IMR-90 (cell line): Measurements from ENCODE around the gene CSRNP3. TPM values are rescaled to one million over a fixed set of nuclear protein-coding genes. Genes with fewer than 3 reads are reported as not detected.

Experiments
- ATAC-seq: fragments of 200-7000 bp; cut with Tn5 transposase; 2 replicates; pipeline ENCODE4 v1.9.1; 2020; ENCODE audit warnings: low read depth, mild to moderate bottlenecking, moderate library complexity
- BruUV-seq: library from RNA; stranded (reverse); fragments of 400-500 nt; replicated peaks from 2 replicates; lab custom pipeline; 2021; lab: Mats Ljungman, UMichigan
- CTCF ChIA-PET: fragments of 300-600 bp; formaldehyde crosslinking; extraction: SDS; loops from one replicate; lab custom pipeline; 2021; ENCODE audit warnings: antibody characterized with exemption; lab: Yijun Ruan, JAX
- POLR2A ChIA-PET: fragments of 300-600 bp; sonication (Branson Sonifier 250); formaldehyde crosslinking; loops from one replicate; lab custom pipeline; 2022; ENCODE audit warnings: antibody characterized with exemption; ENCODE audit not compliant: unreplicated experiment; lab: Charles Lee
- DNase-seq: peaks from one replicate; pipeline ENCODE4 v3.0.0; 2013
- H2AFZ ChIP-seq: replicated peaks from 2 replicates; pipeline ENCODE3; 2013; ENCODE audit warnings: low read length, mild to moderate bottlenecking; ENCODE audit not compliant: poor library complexity
- H2AK5ac ChIP-seq: 2 replicates; pipeline ENCODE4 v1.6.1; 2013; ENCODE audit warnings: low read depth, low read length, inconsistent platforms
- H2AK9ac ChIP-seq: replicated peaks from 2 replicates; pipeline ENCODE3; 2013; ENCODE audit warnings: mild to moderate bottlenecking, low read depth, low read length, moderate library complexity; ENCODE audit not compliant: poor library complexity
- H2BK120ac ChIP-seq: 2 replicates; pipeline ENCODE4 v1.6.1; 2013; ENCODE audit warnings: low read depth, low read length, inconsistent platforms
- H2BK15ac ChIP-seq: 3 replicates; pipeline ENCODE4 v1.6.1; 2013; ENCODE audit warnings: low read depth, low read length, inconsistent platforms
- H2BK20ac ChIP-seq: 2 replicates; pipeline ENCODE4 v1.6.1; 2013; ENCODE audit warnings: low read depth, mild to moderate bottlenecking, inconsistent platforms, low read length, moderate library complexity
- H2BK5ac ChIP-seq: 2 replicates; pipeline ENCODE4 v1.6.1; 2013; ENCODE audit warnings: mild to moderate bottlenecking, low read depth, low read length, inconsistent platforms; ENCODE audit not compliant: poor library complexity, severe bottlenecking
- H3K14ac ChIP-seq: replicated peaks from 2 replicates; pipeline ENCODE4 v1.6.1; 2013; ENCODE audit warnings: low read depth, low read length, inconsistent platforms
- H3K18ac ChIP-seq: 2 replicates; pipeline ENCODE4 v1.6.1; 2013; ENCODE audit warnings: low read depth, low read length, control low read depth
- H3K23ac ChIP-seq: 2 replicates; pipeline ENCODE4 v1.6.1; 2013; ENCODE audit warnings: low read depth, low read length, inconsistent platforms
- H3K27ac ChIP-seq: 2 replicates; pipeline ENCODE4 v1.5.1; 2013; ENCODE audit warnings: mild to moderate bottlenecking, control low read depth, low read length; ENCODE audit not compliant: insufficient read depth
- H3K27me3 ChIP-seq: 2 replicates; pipeline ENCODE4 v1.6.1; 2013; ENCODE audit warnings: low read length; ENCODE audit not compliant: control insufficient read depth, insufficient read depth
- H3K36me3 ChIP-seq: 2 replicates; pipeline ENCODE4 v1.6.1; 2013; ENCODE audit warnings: low read length, mixed read lengths; ENCODE audit not compliant: control insufficient read depth, insufficient read depth
- H3K4ac ChIP-seq: 2 replicates; pipeline ENCODE4 v1.6.1; 2013; ENCODE audit warnings: low read depth, low read length, inconsistent platforms
- H3K4me1 ChIP-seq: 2 replicates; pipeline ENCODE4 v1.6.1; 2013; ENCODE audit warnings: low read length, mixed read lengths; ENCODE audit not compliant: control insufficient read depth, insufficient read depth
- H3K4me2 ChIP-seq: 2 replicates; pipeline ENCODE4 v1.6.1; 2013; ENCODE audit warnings: low read depth, mild to moderate bottlenecking, control low read depth, low read length, moderate library complexity
- H3K4me3 ChIP-seq: 2 replicates; pipeline ENCODE4 v1.5.1; 2013; ENCODE audit warnings: low read depth, mild to moderate bottlenecking, control low read depth, low read length, moderate library complexity; ENCODE audit not compliant: insufficient read depth
- H3K56ac ChIP-seq: 2 replicates; pipeline ENCODE4 v1.6.1; 2013; ENCODE audit warnings: low read length, inconsistent platforms; ENCODE audit not compliant: insufficient read depth; ENCODE audit errors: extremely low read depth
- H3K79me1 ChIP-seq, 2 experiments: 2 replicates each; pipeline ENCODE4 v1.6.1; 2013; ENCODE audit warnings: low read length in 2 of 2, inconsistent platforms in 1 of 2, low read depth in 1 of 2
- H3K9ac ChIP-seq: 2 replicates; pipeline ENCODE4 v1.6.1; 2013; ENCODE audit warnings: low read depth, low read length, control low read depth
- H3K9me1 ChIP-seq: 2 replicates; pipeline ENCODE4 v1.6.1; 2013; ENCODE audit warnings: low read length, inconsistent platforms; ENCODE audit not compliant: insufficient read depth
- H3K9me3 ChIP-seq: 2 replicates; pipeline ENCODE4 v1.6.1; 2013; ENCODE audit warnings: low read length; ENCODE audit not compliant: control insufficient read depth, insufficient read depth
- H4K20me1 ChIP-seq: 2 replicates; pipeline ENCODE4 v1.6.1; 2013; ENCODE audit warnings: low read length, inconsistent platforms; ENCODE audit not compliant: insufficient read depth
- H4K5ac ChIP-seq: 2 replicates; pipeline ENCODE4 v1.6.1; 2013; ENCODE audit warnings: mild to moderate bottlenecking, low read depth, low read length, control low read depth
- H4K8ac ChIP-seq, 2 experiments: 2 replicates each; pipeline ENCODE4 v1.6.1; 2013; ENCODE audit warnings: low read depth in 2 of 2, low read length in 2 of 2, control low read depth in 1 of 2, inconsistent platforms in 1 of 2
- H4K91ac ChIP-seq: 2 replicates; pipeline ENCODE4 v1.6.1; 2013; ENCODE audit warnings: low read depth, low read length, inconsistent platforms; ENCODE audit not compliant: insufficient read depth
- BHLHE40 ChIP-seq: fragments of 150-350 bp; IDR thresholded peaks from 2 replicates; pipeline ENCODE4 v1.6.1; 2016; ENCODE audit warnings: mild to moderate bottlenecking, low read depth, low read length
- CEBPB ChIP-seq: IDR thresholded peaks from 2 replicates; pipeline ENCODE4 v1.6.1; 2012; ENCODE audit warnings: low read depth, low read length, improper control_type of control experiment
- CHD1 ChIP-seq: IDR thresholded peaks from 2 replicates; pipeline ENCODE4 v1.6.1; 2012; ENCODE audit warnings: low read depth, low read length, improper control_type of control experiment
- CTCF ChIP-seq: conservative IDR thresholded peaks from 2 replicates; pipeline ENCODE4 v1.5.1; 2012; ENCODE audit warnings: mild to moderate bottlenecking, low read depth, low read length, improper control_type of control experiment
- ELK1 ChIP-seq: fragments of 150-350 bp; IDR thresholded peaks from 2 replicates; pipeline ENCODE4 v1.6.1; 2016; ENCODE audit warnings: low read depth, mild to moderate bottlenecking, low read length, moderate library complexity, borderline replicate concordance
- FOS ChIP-seq: fragments of 150-350 bp; IDR thresholded peaks from 2 replicates; pipeline ENCODE4 v1.6.1; 2016; ENCODE audit warnings: low read depth, low read length
- MAFK ChIP-seq: IDR thresholded peaks from 2 replicates; pipeline ENCODE4 v1.6.1; 2012; ENCODE audit warnings: low read depth, low read length, improper control_type of control experiment
- MAZ ChIP-seq: IDR thresholded peaks from 2 replicates; pipeline ENCODE4 v1.6.1; 2012; ENCODE audit warnings: low read depth, mild to moderate bottlenecking, low read length, improper control_type of control experiment, moderate library complexity, borderline replicate concordance
- MXI1 ChIP-seq: IDR thresholded peaks from 2 replicates; pipeline ENCODE4 v1.6.1; 2012; ENCODE audit warnings: low read depth, mild to moderate bottlenecking, low read length, moderate library complexity, borderline replicate concordance
- NFE2L2 ChIP-seq: fragments of 150-350 bp; IDR thresholded peaks from 2 replicates; pipeline ENCODE4 v1.6.1; 2016; ENCODE audit warnings: low read depth, mild to moderate bottlenecking, low read length
- POLR2A ChIP-seq: IDR thresholded peaks from 2 replicates; pipeline ENCODE4 v1.6.1; 2012; ENCODE audit warnings: mild to moderate bottlenecking, low read depth, low read length
- RCOR1 ChIP-seq: IDR thresholded peaks from 2 replicates; pipeline ENCODE4 v1.6.1; 2012; ENCODE audit warnings: mild to moderate bottlenecking, low read length, improper control_type of control experiment; ENCODE audit not compliant: insufficient replicate concordance
- RFX5 ChIP-seq: IDR thresholded peaks from 2 replicates; pipeline ENCODE4 v1.8.0; 2012; ENCODE audit warnings: low read depth, mild to moderate bottlenecking, low read length, moderate library complexity
- USF2 ChIP-seq: fragments of 150-350 bp; IDR thresholded peaks from 2 replicates; pipeline ENCODE4 v1.6.1; 2017; ENCODE audit warnings: mild to moderate bottlenecking, antibody characterized with exemption, low read length, low read depth
- WGBS, 2 experiments: methylation state at CpG; one replicate each; pipeline versions ENCODE4 v1.1.5 to v1.1.7; 2013; ENCODE audit warnings: missing lambda C conversion rate in 2 of 2; ENCODE audit not compliant: insufficient read length in 1 of 2; ENCODE audit errors: extremely low coverage in 2 of 2; 5-methylcytosine and 5-hydroxymethylcytosine counted together
- dilution Hi-C: fragments of 300-500 bp; cut with HindIII; formaldehyde crosslinking; loops from one replicate; pipeline ENCODE4 v1.14.3; 2018; ENCODE audit warnings: low sequenced_read_pairs; ENCODE audit not compliant: unreplicated experiment
- in situ Hi-C: fragments of 300-500 bp; cut with MboI; formaldehyde crosslinking; loops from 3 replicates; pipeline ENCODE4 v1.14.3; 2019; ENCODE audit warnings: low sequenced_read_pairs, inconsistent platforms, mixed read lengths
- intact Hi-C: fragments of 100-400 bp; cut with micrococcal nuclease; formaldehyde crosslinking; loops from 2 replicates; pipeline ENCODE4 v1.10.0; 2022
- polyA plus RNA-seq, 3 experiments: library from polyadenylated mRNA; depleted of rRNA; stranded (reverse); fragments of >200 nt; gene quantifications; 2 replicates each; pipeline ENCODE4 v1.2.3, GENCODE V29; 2012; ENCODE audit warnings: low replicate concordance in 1 of 3
- total RNA-seq: library from RNA; depleted of rRNA; stranded (reverse); fragments of >200 nt; gene quantifications from 2 replicates; pipeline ENCODE4 v1.2.3, GENCODE V29; 2012

The CSRNP3 gene
- total and polyA plus RNA-seq, 2 of the 4 experiments (the other 2 are of a cell fraction), result 0.21 to 0.72 TPM

- Histone ChIP-seq H3K9me3 (no peaks in the 10 kb centered on the region), H2BK5ac (no peak overlapping the region), H3K4me1 (no peaks in the 10 kb centered on the region), H2BK20ac (no peak overlapping the region), H3K4me2 (no peak overlapping the region), H3K56ac (no peak overlapping the region), H3K4ac (no peak overlapping the region), H4K8ac (no peak overlapping the region), H4K5ac (no peak overlapping the region), H2BK120ac (no peak overlapping the region), H2AFZ (no peak overlapping the region), H3K27ac (no peak overlapping the region), H3K79me1 (no peaks in the 10 kb centered on the region), H3K23ac (no peak overlapping the region), H2AK5ac (no peak overlapping the region), H3K14ac (no peak overlapping the region), H3K27me3 (no peaks in the 10 kb centered on the region; the same call in 1 of the 2 replicates), H2AK9ac (no peak overlapping the region), H4K20me1 (no peaks in the 10 kb centered on the region), H4K91ac (no peak overlapping the region), H2BK15ac (no peak overlapping the region), H3K4me3 (no peak overlapping the region), H3K9me1 (no peaks in the 10 kb centered on the region), H3K18ac (no peak overlapping the region), H3K9ac (no peak overlapping the region), H3K36me3 (no peaks in the 10 kb centered on the region)
- BruUV-seq, result no TSS peak
- intact Hi-C loops, result loop anchor here (1.0 kb wide), 1 partner anchor 297 kb away; no protein-coding TSS in a partner anchor
- in situ Hi-C loops, result no loop called here
- CTCF ChIA-PET, result interaction anchor here (0.6 to 1.4 kb wide), 3 partner anchors 177 to 1895 kb away, joined by 3 read pairs; no protein-coding TSS in a partner anchor
- TF ChIP-seq CTCF (no peak), FOS (no peak), RFX5 (no peak), CHD1 (no peak), RCOR1 (no peak), MXI1 (no peak), CEBPB (no peak), BHLHE40 (no peak), MAFK (no peak), MAZ (no peak), USF2 (no peak), POLR2A (no peak), NFE2L2 (no peak), ELK1 (no peak)
- POLR2A ChIA-PET, result no interaction called here
- 60% methylated on average over 2 of the region's 4 CpGs; no CpG with 5 or more reads in 1 of the 2 experiments for whole genome bisulfite sequencing, 2 experiments
- dilution Hi-C loops, result no loop called here
- DNase-seq (no peak), ATAC-seq (no peak)
Observed at GRCh38 chr2:165697748-165698443, 228.4 kb downstream of the CSRNP3 start.
